Measurements from ENCODE around the gene SPRR3. TPM values are rescaled to one million over a fixed set of nuclear protein-coding genes. Genes with fewer than 3 reads are reported as not detected.

SPRR3 gene
- total and polyA plus RNA-seq, 4 donors: 0.61 TPM; not detected in 3

DNA sequence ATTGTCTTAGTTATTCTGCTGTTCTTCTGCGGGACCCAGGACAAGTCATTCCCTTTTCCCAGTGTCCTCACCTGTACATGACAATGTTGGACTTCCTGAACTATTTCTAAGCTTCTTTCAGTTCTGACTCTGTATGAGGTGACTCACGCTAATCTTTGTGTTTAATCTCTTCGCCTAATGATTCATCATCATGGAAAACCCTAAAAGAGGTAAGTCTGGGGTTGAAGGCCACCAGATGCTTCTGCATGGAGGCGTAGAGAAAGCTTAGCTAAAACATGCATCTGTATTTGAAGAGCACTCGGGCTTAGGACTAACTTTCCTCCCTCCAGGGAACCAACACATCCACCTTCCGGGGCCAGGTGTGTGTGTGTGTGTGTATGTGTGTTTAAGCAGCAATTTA is 47.1 kb upstream of the SPRR3 start (continued):
- TF ChIP-seq FOXA2 (IDR thresholded peaks at IDR 0.05) (no peak), GABPA (IDR thresholded peaks at IDR 0.05 in 1 of 2, conservative IDR thresholded peaks at IDR 0.05 in 1 of 2) (no peak), YY1 (IDR thresholded peaks at IDR 0.05) (no peak)
- TF ChIP-seq, protein P1, sequence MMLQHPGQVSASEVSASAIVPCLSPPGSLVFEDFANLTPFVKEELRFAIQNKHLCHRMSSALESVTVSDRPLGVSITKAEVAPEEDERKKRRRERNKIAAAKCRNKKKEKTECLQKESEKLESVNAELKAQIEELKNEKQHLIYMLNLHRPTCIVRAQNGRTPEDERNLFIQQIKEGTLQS (IDR thresholded peaks at IDR 0.05): no peak

DNA sequence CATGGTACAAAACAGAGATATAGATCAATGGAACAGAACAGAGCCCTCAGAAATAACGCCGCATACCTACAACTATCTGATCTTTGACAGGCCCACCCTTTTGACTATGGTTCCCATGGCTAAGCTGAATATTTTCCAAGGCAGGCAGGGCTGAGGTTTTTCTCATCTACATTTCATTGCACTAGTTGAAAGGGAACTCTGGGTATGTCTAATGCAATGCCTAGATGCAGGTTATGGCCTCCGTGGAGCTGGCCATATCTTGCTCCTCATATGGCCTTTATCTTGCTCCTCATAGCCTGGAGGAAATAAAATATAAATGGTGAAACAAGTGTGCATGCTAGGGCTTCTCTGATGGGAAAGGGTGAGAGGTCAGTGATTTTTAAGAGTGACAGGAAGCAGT is 44.0 kb upstream of the SPRR3 start:
- Histone ChIP-seq H3K9me3 (ENCODE audit: control insufficient read depth in 4 of 4, low read length in 3 of 4) (no peaks in the 10 kb centered on the region), H3K9ac (ENCODE audit: low read depth in 1 of 2, low read length in 2 of 2) (no peak overlapping the region), H3K4me1 (ENCODE audit: control insufficient read depth in 4 of 4, insufficient read depth in 4 of 4, low read length in 3 of 4) (peaks cover 0 to 14% (median 11%) of the 10 kb centered on the region in 4 donors), H3K36me3 (ENCODE audit: control insufficient read depth in 4 of 4, insufficient read depth in 3 of 4, low read depth in 1 of 4, low read length in 3 of 4) (no peaks in the 10 kb centered on the region), H3K4me3 (ENCODE audit: low read depth in 1 of 3, low read length in 3 of 3) (no peak overlapping the region), H3K27me3 (ENCODE audit: control insufficient read depth in 4 of 4, insufficient read depth in 4 of 4, low read length in 3 of 4) (no peaks in the 10 kb centered on the region), H3K27ac (ENCODE audit: low read depth in 1 of 2, low read length in 2 of 2) (no peak overlapping the region)
- WGBS: 88% methylated on average over 3 of the region's 3 CpGs
- TF ChIP-seq, protein P2, sequence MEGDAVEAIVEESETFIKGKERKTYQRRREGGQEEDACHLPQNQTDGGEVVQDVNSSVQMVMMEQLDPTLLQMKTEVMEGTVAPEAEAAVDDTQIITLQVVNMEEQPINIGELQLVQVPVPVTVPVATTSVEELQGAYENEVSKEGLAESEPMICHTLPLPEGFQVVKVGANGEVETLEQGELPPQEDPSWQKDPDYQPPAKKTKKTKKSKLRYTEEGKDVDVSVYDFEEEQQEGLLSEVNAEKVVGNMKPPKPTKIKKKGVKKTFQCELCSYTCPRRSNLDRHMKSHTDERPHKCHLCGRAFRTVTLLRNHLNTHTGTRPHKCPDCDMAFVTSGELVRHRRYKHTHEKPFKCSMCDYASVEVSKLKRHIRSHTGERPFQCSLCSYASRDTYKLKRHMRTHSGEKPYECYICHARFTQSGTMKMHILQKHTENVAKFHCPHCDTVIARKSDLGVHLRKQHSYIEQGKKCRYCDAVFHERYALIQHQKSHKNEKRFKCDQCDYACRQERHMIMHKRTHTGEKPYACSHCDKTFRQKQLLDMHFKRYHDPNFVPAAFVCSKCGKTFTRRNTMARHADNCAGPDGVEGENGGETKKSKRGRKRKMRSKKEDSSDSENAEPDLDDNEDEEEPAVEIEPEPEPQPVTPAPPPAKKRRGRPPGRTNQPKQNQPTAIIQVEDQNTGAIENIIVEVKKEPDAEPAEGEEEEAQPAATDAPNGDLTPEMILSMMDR (IDR thresholded peaks at IDR 0.05; ENCODE audit: low read depth, low read length, missing input control): no peak
- TF ChIP-seq, protein P3, sequence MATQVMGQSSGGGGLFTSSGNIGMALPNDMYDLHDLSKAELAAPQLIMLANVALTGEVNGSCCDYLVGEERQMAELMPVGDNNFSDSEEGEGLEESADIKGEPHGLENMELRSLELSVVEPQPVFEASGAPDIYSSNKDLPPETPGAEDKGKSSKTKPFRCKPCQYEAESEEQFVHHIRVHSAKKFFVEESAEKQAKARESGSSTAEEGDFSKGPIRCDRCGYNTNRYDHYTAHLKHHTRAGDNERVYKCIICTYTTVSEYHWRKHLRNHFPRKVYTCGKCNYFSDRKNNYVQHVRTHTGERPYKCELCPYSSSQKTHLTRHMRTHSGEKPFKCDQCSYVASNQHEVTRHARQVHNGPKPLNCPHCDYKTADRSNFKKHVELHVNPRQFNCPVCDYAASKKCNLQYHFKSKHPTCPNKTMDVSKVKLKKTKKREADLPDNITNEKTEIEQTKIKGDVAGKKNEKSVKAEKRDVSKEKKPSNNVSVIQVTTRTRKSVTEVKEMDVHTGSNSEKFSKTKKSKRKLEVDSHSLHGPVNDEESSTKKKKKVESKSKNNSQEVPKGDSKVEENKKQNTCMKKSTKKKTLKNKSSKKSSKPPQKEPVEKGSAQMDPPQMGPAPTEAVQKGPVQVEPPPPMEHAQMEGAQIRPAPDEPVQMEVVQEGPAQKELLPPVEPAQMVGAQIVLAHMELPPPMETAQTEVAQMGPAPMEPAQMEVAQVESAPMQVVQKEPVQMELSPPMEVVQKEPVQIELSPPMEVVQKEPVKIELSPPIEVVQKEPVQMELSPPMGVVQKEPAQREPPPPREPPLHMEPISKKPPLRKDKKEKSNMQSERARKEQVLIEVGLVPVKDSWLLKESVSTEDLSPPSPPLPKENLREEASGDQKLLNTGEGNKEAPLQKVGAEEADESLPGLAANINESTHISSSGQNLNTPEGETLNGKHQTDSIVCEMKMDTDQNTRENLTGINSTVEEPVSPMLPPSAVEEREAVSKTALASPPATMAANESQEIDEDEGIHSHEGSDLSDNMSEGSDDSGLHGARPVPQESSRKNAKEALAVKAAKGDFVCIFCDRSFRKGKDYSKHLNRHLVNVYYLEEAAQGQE (IDR thresholded peaks at IDR 0.05): no peak
- no peak for TF ChIP-seq HNF4A (conservative IDR thresholded peaks at IDR 0.05)
- TF ChIP-seq NR2F2 (IDR thresholded peaks at IDR 0.05): no peak
- no peak for TF ChIP-seq HNF4G (IDR thresholded peaks at IDR 0.05)
- DNase-seq (ENCODE audit: low spot score): no peak

DNA sequence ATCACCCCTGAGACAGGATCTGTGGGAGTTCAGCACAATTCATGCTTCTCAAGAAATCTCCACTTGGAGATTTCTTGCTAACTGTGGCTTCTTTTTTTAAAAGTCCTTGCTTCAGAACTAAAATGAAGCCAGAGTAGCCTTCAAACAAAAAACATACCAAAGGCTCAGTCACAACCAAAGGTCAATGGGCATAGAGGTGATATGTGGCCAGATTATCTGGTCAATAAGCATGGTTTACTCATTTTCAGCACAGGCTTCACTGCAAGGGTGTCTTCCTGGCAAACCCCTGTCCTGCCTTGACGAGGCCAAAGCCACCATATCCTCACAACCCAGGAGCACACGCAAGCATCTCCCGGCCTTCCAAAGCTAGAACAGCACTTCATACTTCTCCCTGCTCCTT is 42.3 kb upstream of the SPRR3 start:
- H3K27ac ChIP-seq (ENCODE audit: low read depth in 1 of 2, low read length in 2 of 2): peak overlapping the region in 1 of 2 donors; percentile 27
- WGBS: 63% methylated on average over 3 of the region's 3 CpGs
- no peaks in the 10 kb centered on the region for H3K9me3 ChIP-seq (ENCODE audit: control insufficient read depth in 4 of 4, low read length in 3 of 4)
- no peaks in the 10 kb centered on the region for H3K36me3 ChIP-seq (ENCODE audit: control insufficient read depth in 4 of 4, insufficient read depth in 3 of 4, low read depth in 1 of 4, low read length in 3 of 4)
- TF ChIP-seq TAF1 (conservative IDR thresholded peaks at IDR 0.05): no peak
- peak in 1 of 2 donors; percentile 43 for TF ChIP-seq RXRA (IDR thresholded peaks at IDR 0.05)
- peak in 1 of 2 donors; percentile 46 for TF ChIP-seq HNF4A (conservative IDR thresholded peaks at IDR 0.05)
- TF ChIP-seq RAD21 (IDR thresholded peaks at IDR 0.05): no peak
- DNase-seq (ENCODE audit: low spot score): no peak
- H3K9ac ChIP-seq (ENCODE audit: low read depth in 1 of 2, low read length in 2 of 2): no peak overlapping the region
- no peak overlapping the region for H3K4me3 ChIP-seq (ENCODE audit: low read depth in 1 of 3, low read length in 3 of 3)
- no peaks in the 10 kb centered on the region for H3K27me3 ChIP-seq (ENCODE audit: control insufficient read depth in 4 of 4, insufficient read depth in 4 of 4, low read length in 3 of 4)
- H3K4me1 ChIP-seq (ENCODE audit: control insufficient read depth in 4 of 4, insufficient read depth in 4 of 4, low read length in 3 of 4): peaks cover 0 to 14% (median 11%) of the 10 kb centered on the region in 4 donors
